Measurements from ENCODE around the gene RAD23A. TPM values are rescaled to one million over a fixed set of nuclear protein-coding genes. Genes with fewer than 3 reads are reported as not detected.

RAD23A gene
- total and polyA plus RNA-seq, 7 donors: 403 to 801 (median 567) TPM

- TF ChIP-seq CTCF (IDR thresholded peaks at IDR 0.05): no peak
- Histone ChIP-seq H3K27ac (no peak overlapping the region), H3K9me3 (no peaks in the 10 kb centered on the region), H3K4me1 (peaks cover 3% of the 10 kb centered on the region), H3K4me3 (no peak overlapping the region), H3K27me3 (ENCODE audit: insufficient read depth in 3 of 3, low read length in 2 of 3) (no peaks in the 10 kb centered on the region), H3K36me3 (ENCODE audit: insufficient read depth in 1 of 2, low read depth in 1 of 2) (peaks cover 18 to 42% of the 10 kb centered on the region in 2 donors)
- intact Hi-C loops (cut with DNase I): no loop called here
- 54 to 61% (median 54%) methylated on average over 3 of the region's 3 CpGs for WGBS, 3 donors
- DNase-seq: no peak
- ATAC-seq: no peak
Measured at GRCh38 chr19:12921047-12921446, 24.6 kb upstream of the RAD23A start.

GRCh38 chr19:12922959-12923358 lies 22.7 kb upstream of the RAD23A start:
- H3K4me1 ChIP-seq: peaks cover 3% of the 10 kb centered on the region
- no peak overlapping the region for H3K27ac ChIP-seq
- no peak for DNase-seq
- WGBS, 3 donors: 94 to 98% (median 97%) methylated on average over 4 of the region's 4 CpGs
- no peaks in the 10 kb centered on the region for H3K27me3 ChIP-seq (ENCODE audit: insufficient read depth in 3 of 3, low read length in 2 of 3)
- intact Hi-C loops (cut with DNase I): no loop called here
- TF ChIP-seq CTCF (IDR thresholded peaks at IDR 0.05): no peak
- ATAC-seq: no peak
- H3K36me3 ChIP-seq (ENCODE audit: insufficient read depth in 1 of 2, low read depth in 1 of 2): peaks cover 18 to 61% of the 10 kb centered on the region in 2 donors
- no peak overlapping the region for H3K4me3 ChIP-seq
- no peaks in the 10 kb centered on the region for H3K9me3 ChIP-seq

- 95 to 96% (median 95%) methylated on average over 29 of the region's 29 CpGs for whole genome bisulfite sequencing, 3 donors
- ATAC-seq: no peak
- TF ChIP-seq CTCF (IDR thresholded peaks at IDR 0.05): no peak
- Histone ChIP-seq H3K27ac (no peak overlapping the region), H3K9me3 (no peaks in the 10 kb centered on the region), H3K4me1 (no peaks in the 10 kb centered on the region), H3K36me3 (ENCODE audit: insufficient read depth in 1 of 2, low read depth in 1 of 2) (peaks cover 23 to 79% of the 10 kb centered on the region in 2 donors), H3K27me3 (ENCODE audit: insufficient read depth in 3 of 3, low read length in 2 of 3) (no peaks in the 10 kb centered on the region), H3K4me3 (no peak overlapping the region)
- no peak for DNase-seq
- intact Hi-C loops (cut with DNase I): no loop called here
Measured at GRCh38 chr19:12924621-12925310, 20.9 kb upstream of the RAD23A start.

GRCh38 chr19:12930002-12930645 lies 15.5 kb upstream of the RAD23A start:
- Histone ChIP-seq H3K4me1 (peaks cover 8% of the 10 kb centered on the region), H3K4me3 (no peak overlapping the region), H3K27ac (no peak overlapping the region), H3K27me3 (ENCODE audit: insufficient read depth in 3 of 3, low read length in 2 of 3) (no peaks in the 10 kb centered on the region), H3K36me3 (ENCODE audit: insufficient read depth in 1 of 2, low read depth in 1 of 2) (peaks cover 5 to 62% of the 10 kb centered on the region in 2 donors), H3K9me3 (no peaks in the 10 kb centered on the region)
- TF ChIP-seq CTCF (IDR thresholded peaks at IDR 0.05): no peak
- 84 to 92% (median 91%) methylated on average over 19 of the region's 19 CpGs for WGBS, 3 donors
- intact Hi-C loops (cut with DNase I): loop anchor here in 1 of 2 donors (10.0 kb wide), 1 partner anchor 125 kb away; the partner anchor contains the start of genes PRDX2, RNASEH2A and THSD8
- ATAC-seq: no peak
- no peak for DNase-seq

Measured in psoas muscle (tissue), 8 donors.